ENCODE results near the gene EEFSEC. TPM values are rescaled to one million over a fixed set of nuclear protein-coding genes. Genes with fewer than 3 reads are reported as not detected.

EEFSEC gene
- total RNA-seq, 1 experiment from 2014 or later = 14.6 TPM

- Mint-ChIP-seq H3K27ac (ENCODE audit: low read depth, unreplicated experiment) (no peak overlapping the region), H3K4me3 (ENCODE audit: unreplicated experiment) (no peak overlapping the region), H3K4me1 (ENCODE audit: insufficient read depth, unreplicated experiment) (no peaks in the 10 kb centered on the region), H3K27me3 (ENCODE audit: insufficient read depth, unreplicated experiment) (no peaks in the 10 kb centered on the region), H3K36me3 (ENCODE audit: insufficient read depth, unreplicated experiment) (no peaks in the 10 kb centered on the region), H3K9me3 (ENCODE audit: unreplicated experiment) (no peaks in the 10 kb centered on the region)
- no peak for DNase-seq (ENCODE audit: unreplicated experiment)
- no TSS peak for BruUV-seq (replicated peaks)
- no peak for TF ChIP-seq CTCF (IDR thresholded peaks at IDR 0.05; ENCODE audit: unreplicated experiment)
- POLR2A ChIA-PET = interaction anchor here (0.6 to 1.6 kb wide), 2 partner anchors 15 to 66 kb away, joined by 3 to 5 read pairs; no protein-coding TSS in a partner anchor
- intact Hi-C loops (cut with micrococcal nuclease) = no loop called here
- CTCF ChIA-PET = interaction anchor here (0.6 to 1.0 kb wide), 4 partner anchors 12 to 1349 kb away, joined by 3 read pairs; no protein-coding TSS in a partner anchor
Measured at GRCh38 chr3:128190501-128190900, 37.2 kb downstream of the EEFSEC start.

GRCh38 chr3:128192131-128192530 is 38.9 kb downstream of the EEFSEC start:
- DNase-seq (ENCODE audit: unreplicated experiment) = no peak
- ChIA-PET CTCF (interaction anchor here (0.5 to 1.1 kb wide), 3 partner anchors 9 to 944 kb away, joined by 3 read pairs; no protein-coding TSS in a partner anchor), POLR2A (no interaction called here)
- TF ChIP-seq CTCF (IDR thresholded peaks at IDR 0.05; ENCODE audit: unreplicated experiment) = no peak
- BruUV-seq (replicated peaks) = no TSS peak
- Mint-ChIP-seq H3K27ac (ENCODE audit: low read depth, unreplicated experiment) (no peak overlapping the region), H3K27me3 (ENCODE audit: insufficient read depth, unreplicated experiment) (no peaks in the 10 kb centered on the region), H3K4me1 (ENCODE audit: insufficient read depth, unreplicated experiment) (no peaks in the 10 kb centered on the region), H3K36me3 (ENCODE audit: insufficient read depth, unreplicated experiment) (no peaks in the 10 kb centered on the region), H3K9me3 (ENCODE audit: unreplicated experiment) (no peaks in the 10 kb centered on the region), H3K4me3 (ENCODE audit: unreplicated experiment) (no peak overlapping the region)
- intact Hi-C loops (cut with micrococcal nuclease) = no loop called here

- ChIA-PET CTCF (no interaction called here), POLR2A (interaction anchor here (0.6 kb wide), 1 partner anchor 1526 kb away, joined by 3 read pairs; no protein-coding TSS in a partner anchor)
- no peak overlapping the region for H3K4me3 Mint-ChIP-seq (ENCODE audit: unreplicated experiment)
- no peak for TF ChIP-seq CTCF (IDR thresholded peaks at IDR 0.05; ENCODE audit: unreplicated experiment)
- no peak for DNase-seq (ENCODE audit: unreplicated experiment)
- intact Hi-C loops (cut with micrococcal nuclease) = no loop called here
- H3K27ac Mint-ChIP-seq (ENCODE audit: low read depth, unreplicated experiment) = no peak overlapping the region
- no peaks in the 10 kb centered on the region for H3K4me1 Mint-ChIP-seq (ENCODE audit: insufficient read depth, unreplicated experiment)
- H3K9me3 Mint-ChIP-seq (ENCODE audit: unreplicated experiment) = no peaks in the 10 kb centered on the region
- no TSS peak for BruUV-seq (replicated peaks)
- H3K27me3 Mint-ChIP-seq (ENCODE audit: insufficient read depth, unreplicated experiment) = no peaks in the 10 kb centered on the region
- H3K36me3 Mint-ChIP-seq (ENCODE audit: insufficient read depth, unreplicated experiment) = peaks cover 6% of the 10 kb centered on the region
Measured at GRCh38 chr3:128193168-128193567, 39.9 kb downstream of the EEFSEC start.

- no peak overlapping the region for H3K27ac Mint-ChIP-seq (ENCODE audit: low read depth, unreplicated experiment)
- no peak for DNase-seq (ENCODE audit: unreplicated experiment)
- no TSS peak for BruUV-seq (replicated peaks)
- H3K36me3 Mint-ChIP-seq (ENCODE audit: insufficient read depth, unreplicated experiment) = peaks cover 6% of the 10 kb centered on the region
- POLR2A ChIA-PET = no interaction called here
- no peak overlapping the region for H3K4me3 Mint-ChIP-seq (ENCODE audit: unreplicated experiment)
- TF ChIP-seq CTCF (IDR thresholded peaks at IDR 0.05; ENCODE audit: unreplicated experiment) = no peak
- CTCF ChIA-PET = no interaction called here
- H3K27me3 Mint-ChIP-seq (ENCODE audit: insufficient read depth, unreplicated experiment) = no peaks in the 10 kb centered on the region
- no peaks in the 10 kb centered on the region for H3K9me3 Mint-ChIP-seq (ENCODE audit: unreplicated experiment)
- H3K4me1 Mint-ChIP-seq (ENCODE audit: insufficient read depth, unreplicated experiment) = no peaks in the 10 kb centered on the region
- intact Hi-C loops (cut with micrococcal nuclease) = no loop called here
Measured at GRCh38 chr3:128194843-128195242, 41.6 kb downstream of the EEFSEC start.

Measured in MCF 10A (cell line).